HepG2 (cell line): Measurements from ENCODE around the gene PDE4D.

ENCODE experiments used
- FOXM1 ChIP-seq: sonication (generic); formaldehyde crosslinking; IDR thresholded peaks from 2 replicates; pipeline ENCODE4 v1.5.0; 2020; ENCODE audit warnings: missing genetic modification reagents
- KDM6A ChIP-seq: IDR thresholded peaks from 2 replicates; pipeline ENCODE4 v1.6.1; 2016; ENCODE audit warnings: low read depth
- PAF1 ChIP-seq: IDR thresholded peaks from 2 replicates; pipeline ENCODE4 v1.6.1; 2016; ENCODE audit warnings: missing genetic modification reagents, missing compliant biosample characterization
- PHF20 ChIP-seq: sonication (generic); formaldehyde crosslinking; IDR thresholded peaks from 2 replicates; pipeline ENCODE4 v1.5.0; 2020; ENCODE audit warnings: mild to moderate bottlenecking, missing genetic modification reagents
- POLR2A ChIP-seq, 2 experiments: IDR thresholded peaks; 2 replicates each; pipeline ENCODE4 v1.6.1; 2011; ENCODE audit warnings: low read depth in 2 of 2, low read length in 2 of 2, mild to moderate bottlenecking in 1 of 2, moderate library complexity in 1 of 2; ENCODE audit not compliant: insufficient read depth in 1 of 2
- TBX2 ChIP-seq: sonication (generic); formaldehyde crosslinking; IDR thresholded peaks from 2 replicates; pipeline ENCODE4 v1.5.0; 2020; ENCODE audit warnings: missing genetic modification reagents, mild to moderate bottlenecking, borderline replicate concordance
- TCF12 ChIP-seq, 2 experiments: fragments of 450-650 bp in 1 of 2; sonication (generic) in 1 of 2; formaldehyde crosslinking in 1 of 2; IDR thresholded peaks; 2 replicates each; pipeline versions ENCODE4 v1.6.1 to v1.8.0; 2017 to 2022; ENCODE audit warnings: antibody characterized with exemption in 1 of 2, mild to moderate bottlenecking in 1 of 2, missing genetic modification reagents in 1 of 2, moderate library complexity in 1 of 2
- ZNF484 ChIP-seq: sonication (generic); formaldehyde crosslinking; IDR thresholded peaks from 2 replicates; pipeline ENCODE4 v1.5.1; 2020; ENCODE audit warnings: mild to moderate bottlenecking, low read depth, missing genetic modification reagents, borderline replicate concordance
- ZNF562 ChIP-seq: sonication (generic); formaldehyde crosslinking; IDR thresholded peaks from 2 replicates; pipeline ENCODE4 v1.8.0; 2022; ENCODE audit warnings: missing genetic modification reagents, borderline replicate concordance
- ZSCAN9 ChIP-seq: IDR thresholded peaks from 2 replicates; pipeline ENCODE4 v1.6.1; 2016; ENCODE audit warnings: borderline replicate concordance
- TF ChIP-seq, protein P1 (sequence below): sonication (generic); formaldehyde crosslinking; IDR thresholded peaks from 2 replicates; pipeline ENCODE4 v1.4.0; 2020; ENCODE audit warnings: missing genetic modification reagents
- TF ChIP-seq, protein P2 (sequence below): sonication (generic); formaldehyde crosslinking; IDR thresholded peaks from one replicate; pipeline ENCODE4 v1.5.1; 2020; ENCODE audit warnings: mild to moderate bottlenecking, missing genetic modification reagents; ENCODE audit errors: not compliant biosample characterization
- TF ChIP-seq, protein P3 (sequence below): sonication (generic); formaldehyde crosslinking; IDR thresholded peaks from 2 replicates; pipeline ENCODE4 v1.5.0; 2020; ENCODE audit warnings: missing genetic modification reagents
- TF ChIP-seq, protein P4 (sequence below): sonication (generic); formaldehyde crosslinking; IDR thresholded peaks from 2 replicates; pipeline ENCODE4 v1.5.0; 2020; ENCODE audit warnings: mild to moderate bottlenecking, missing genetic modification reagents, moderate library complexity

DNA sequence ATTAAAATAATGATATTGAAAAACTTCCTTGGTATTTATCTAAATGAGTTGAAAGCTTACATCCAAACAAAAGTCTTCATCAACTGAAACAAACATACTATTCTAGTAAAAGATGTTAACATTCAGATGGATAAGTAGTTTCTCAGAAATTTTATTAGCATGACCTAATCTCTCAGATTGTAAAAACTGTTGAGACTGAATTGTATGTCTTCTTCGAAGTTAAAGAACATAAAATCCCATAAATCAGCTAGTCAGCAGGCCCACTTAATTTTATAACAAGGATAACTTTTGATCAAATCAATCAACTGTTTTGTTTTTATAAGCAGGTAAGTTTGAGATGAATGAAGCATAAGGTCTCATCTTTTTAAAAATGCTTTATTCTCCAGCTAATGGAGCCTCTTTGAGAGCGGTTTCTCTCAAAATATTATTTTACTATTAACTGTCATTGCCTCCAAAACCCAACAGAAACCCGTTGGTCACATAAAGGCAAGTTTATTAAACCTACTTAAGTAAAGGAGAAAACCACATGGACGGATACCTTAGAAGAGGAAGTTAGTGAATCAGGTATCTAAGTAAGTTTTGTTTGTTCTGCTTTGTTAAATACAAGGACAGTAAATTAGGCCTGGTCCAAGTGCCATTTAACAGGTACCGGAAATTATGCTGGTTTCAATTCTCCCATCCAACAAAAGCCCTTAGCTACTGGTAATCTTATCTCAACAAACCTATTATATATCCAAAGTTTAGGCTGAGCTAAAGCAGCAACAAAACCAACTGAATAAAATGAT, 457.0 kb downstream of the PDE4D start:
- TF ChIP-seq TBX2 (CRISPR knock-in tag) (no peak), TCF12 (IDR thresholded peaks at IDR 0.05) (no peak), TCF12 (CRISPR knock-in tag; IDR thresholded peaks at IDR 0.05) (no peak), FOXM1 (CRISPR knock-in tag) (no peak), PAF1 (no peak), KDM6A (no peak), ZNF484 (no peak), PHF20 (CRISPR knock-in tag) (no peak), POLR2A (IDR thresholded peaks at IDR 0.05; ENCODE audit: insufficient read depth in 1 of 2, low read depth in 2 of 2, low read length in 2 of 2) (no peak), ZSCAN9 (no peak), ZNF562 (CRISPR knock-in tag) (no peak)
- TF ChIP-seq, protein P1, sequence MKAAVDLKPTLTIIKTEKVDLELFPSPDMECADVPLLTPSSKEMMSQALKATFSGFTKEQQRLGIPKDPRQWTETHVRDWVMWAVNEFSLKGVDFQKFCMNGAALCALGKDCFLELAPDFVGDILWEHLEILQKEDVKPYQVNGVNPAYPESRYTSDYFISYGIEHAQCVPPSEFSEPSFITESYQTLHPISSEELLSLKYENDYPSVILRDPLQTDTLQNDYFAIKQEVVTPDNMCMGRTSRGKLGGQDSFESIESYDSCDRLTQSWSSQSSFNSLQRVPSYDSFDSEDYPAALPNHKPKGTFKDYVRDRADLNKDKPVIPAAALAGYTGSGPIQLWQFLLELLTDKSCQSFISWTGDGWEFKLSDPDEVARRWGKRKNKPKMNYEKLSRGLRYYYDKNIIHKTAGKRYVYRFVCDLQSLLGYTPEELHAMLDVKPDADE (CRISPR knock-in tag), result no peak
- TF ChIP-seq, protein P2, sequence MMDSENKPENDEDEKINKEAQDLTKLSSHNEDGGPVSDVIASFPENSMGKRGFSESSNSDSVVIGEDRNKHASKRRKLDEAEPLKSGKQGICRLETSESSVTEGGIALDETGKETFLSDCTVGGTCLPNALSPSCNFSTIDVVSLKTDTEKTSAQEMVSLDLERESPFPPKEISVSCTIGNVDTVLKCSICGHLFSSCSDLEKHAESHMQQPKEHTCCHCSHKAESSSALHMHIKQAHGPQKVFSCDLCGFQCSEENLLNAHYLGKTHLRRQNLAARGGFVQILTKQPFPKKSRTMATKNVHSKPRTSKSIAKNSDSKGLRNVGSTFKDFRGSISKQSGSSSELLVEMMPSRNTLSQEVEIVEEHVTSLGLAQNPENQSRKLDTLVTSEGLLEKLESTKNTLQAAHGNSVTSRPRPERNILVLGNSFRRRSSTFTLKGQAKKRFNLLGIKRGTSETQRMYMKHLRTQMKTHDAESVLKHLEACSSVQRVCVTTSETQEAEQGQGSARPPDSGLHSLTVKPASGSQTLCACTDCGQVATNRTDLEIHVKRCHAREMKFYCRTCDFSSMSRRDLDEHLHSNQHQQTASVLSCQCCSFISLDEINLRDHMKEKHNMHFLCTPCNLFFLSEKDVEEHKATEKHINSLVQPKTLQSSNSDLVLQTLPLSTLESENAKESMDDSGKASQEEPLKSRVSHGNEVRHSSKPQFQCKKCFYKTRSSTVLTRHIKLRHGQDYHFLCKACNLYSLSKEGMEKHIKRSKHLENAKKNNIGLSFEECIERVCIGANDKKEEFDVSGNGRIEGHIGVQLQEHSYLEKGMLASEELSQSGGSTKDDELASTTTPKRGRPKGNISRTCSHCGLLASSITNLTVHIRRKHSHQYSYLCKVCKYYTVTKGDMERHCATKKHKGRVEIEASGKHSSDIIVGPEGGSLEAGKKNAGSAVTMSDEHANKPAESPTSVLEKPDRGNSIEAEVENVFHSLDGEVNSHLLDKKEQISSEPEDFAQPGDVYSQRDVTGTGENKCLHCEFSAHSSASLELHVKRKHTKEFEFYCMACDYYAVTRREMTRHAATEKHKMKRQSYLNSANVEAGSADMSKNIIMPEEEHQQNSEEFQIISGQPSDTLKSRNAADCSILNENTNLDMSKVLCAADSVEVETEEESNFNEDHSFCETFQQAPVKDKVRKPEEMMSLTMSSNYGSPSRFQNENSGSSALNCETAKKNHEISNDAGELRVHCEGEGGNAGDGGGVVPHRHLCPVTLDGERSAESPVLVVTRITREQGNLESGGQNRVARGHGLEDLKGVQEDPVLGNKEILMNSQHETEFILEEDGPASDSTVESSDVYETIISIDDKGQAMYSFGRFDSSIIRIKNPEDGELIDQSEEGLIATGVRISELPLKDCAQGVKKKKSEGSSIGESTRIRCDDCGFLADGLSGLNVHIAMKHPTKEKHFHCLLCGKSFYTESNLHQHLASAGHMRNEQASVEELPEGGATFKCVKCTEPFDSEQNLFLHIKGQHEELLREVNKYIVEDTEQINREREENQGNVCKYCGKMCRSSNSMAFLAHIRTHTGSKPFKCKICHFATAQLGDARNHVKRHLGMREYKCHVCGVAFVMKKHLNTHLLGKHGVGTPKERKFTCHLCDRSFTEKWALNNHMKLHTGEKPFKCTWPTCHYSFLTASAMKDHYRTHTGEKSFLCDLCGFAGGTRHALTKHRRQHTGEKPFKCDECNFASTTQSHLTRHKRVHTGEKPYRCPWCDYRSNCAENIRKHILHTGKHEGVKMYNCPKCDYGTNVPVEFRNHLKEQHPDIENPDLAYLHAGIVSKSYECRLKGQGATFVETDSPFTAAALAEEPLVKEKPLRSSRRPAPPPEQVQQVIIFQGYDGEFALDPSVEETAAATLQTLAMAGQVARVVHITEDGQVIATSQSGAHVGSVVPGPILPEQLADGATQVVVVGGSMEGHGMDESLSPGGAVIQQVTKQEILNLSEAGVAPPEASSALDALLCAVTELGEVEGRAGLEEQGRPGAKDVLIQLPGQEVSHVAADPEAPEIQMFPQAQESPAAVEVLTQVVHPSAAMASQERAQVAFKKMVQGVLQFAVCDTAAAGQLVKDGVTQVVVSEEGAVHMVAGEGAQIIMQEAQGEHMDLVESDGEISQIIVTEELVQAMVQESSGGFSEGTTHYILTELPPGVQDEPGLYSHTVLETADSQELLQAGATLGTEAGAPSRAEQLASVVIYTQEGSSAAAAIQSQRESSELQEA, result no peak
- TF ChIP-seq, protein P3, sequence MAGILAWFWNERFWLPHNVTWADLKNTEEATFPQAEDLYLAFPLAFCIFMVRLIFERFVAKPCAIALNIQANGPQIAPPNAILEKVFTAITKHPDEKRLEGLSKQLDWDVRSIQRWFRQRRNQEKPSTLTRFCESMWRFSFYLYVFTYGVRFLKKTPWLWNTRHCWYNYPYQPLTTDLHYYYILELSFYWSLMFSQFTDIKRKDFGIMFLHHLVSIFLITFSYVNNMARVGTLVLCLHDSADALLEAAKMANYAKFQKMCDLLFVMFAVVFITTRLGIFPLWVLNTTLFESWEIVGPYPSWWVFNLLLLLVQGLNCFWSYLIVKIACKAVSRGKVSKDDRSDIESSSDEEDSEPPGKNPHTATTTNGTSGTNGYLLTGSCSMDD, result no peak
- TF ChIP-seq, protein P4, sequence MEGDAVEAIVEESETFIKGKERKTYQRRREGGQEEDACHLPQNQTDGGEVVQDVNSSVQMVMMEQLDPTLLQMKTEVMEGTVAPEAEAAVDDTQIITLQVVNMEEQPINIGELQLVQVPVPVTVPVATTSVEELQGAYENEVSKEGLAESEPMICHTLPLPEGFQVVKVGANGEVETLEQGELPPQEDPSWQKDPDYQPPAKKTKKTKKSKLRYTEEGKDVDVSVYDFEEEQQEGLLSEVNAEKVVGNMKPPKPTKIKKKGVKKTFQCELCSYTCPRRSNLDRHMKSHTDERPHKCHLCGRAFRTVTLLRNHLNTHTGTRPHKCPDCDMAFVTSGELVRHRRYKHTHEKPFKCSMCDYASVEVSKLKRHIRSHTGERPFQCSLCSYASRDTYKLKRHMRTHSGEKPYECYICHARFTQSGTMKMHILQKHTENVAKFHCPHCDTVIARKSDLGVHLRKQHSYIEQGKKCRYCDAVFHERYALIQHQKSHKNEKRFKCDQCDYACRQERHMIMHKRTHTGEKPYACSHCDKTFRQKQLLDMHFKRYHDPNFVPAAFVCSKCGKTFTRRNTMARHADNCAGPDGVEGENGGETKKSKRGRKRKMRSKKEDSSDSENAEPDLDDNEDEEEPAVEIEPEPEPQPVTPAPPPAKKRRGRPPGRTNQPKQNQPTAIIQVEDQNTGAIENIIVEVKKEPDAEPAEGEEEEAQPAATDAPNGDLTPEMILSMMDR, result no peak
